Hepatocyte (in vitro differentiated cells): ENCODE data around the gene CYBA. TPM values are rescaled to one million over a fixed set of nuclear protein-coding genes. Genes with fewer than 3 reads are reported as not detected.
A peak's percentile ranks its signal among the peaks of the same experiment; 100 is the strongest.

Experiments
- DNase-seq: peaks from one replicate; pipeline ENCODE4 v3.0.0-alpha.2; 2016; ENCODE audit warnings: low spot score
- H2AFZ ChIP-seq: fragments of 200-600 bp; sonication (generic); 2 replicates; pipeline ENCODE4 v1.6.0; 2016; ENCODE audit warnings: antibody characterized with exemption, mild to moderate bottlenecking
- H3K27ac ChIP-seq: fragments of 200-600 bp; sonication (generic); 2 replicates; pipeline ENCODE4 v1.5.1; 2016; ENCODE audit warnings: mild to moderate bottlenecking
- H3K27me3 ChIP-seq: fragments of 200-600 bp; sonication (generic); 2 replicates; pipeline ENCODE4 v1.6.1; 2016
- H3K36me3 ChIP-seq: fragments of 200-600 bp; sonication (generic); replicated peaks from 2 replicates; pipeline ENCODE4 v1.5.1; 2016; ENCODE audit warnings: low read depth; ENCODE audit not compliant: insufficient read depth
- H3K4me1 ChIP-seq: fragments of 200-600 bp; sonication (generic); 2 replicates; pipeline ENCODE4 v1.5.1; 2016; ENCODE audit warnings: mild to moderate bottlenecking, moderate library complexity; ENCODE audit not compliant: insufficient read depth
- H3K4me2 ChIP-seq: fragments of 200-600 bp; sonication (generic); 2 replicates; pipeline ENCODE4 v1.6.0; 2016
- H3K4me3 ChIP-seq: fragments of 200-600 bp; sonication (generic); 2 replicates; pipeline ENCODE4 v1.5.1; 2016; ENCODE audit warnings: mild to moderate bottlenecking
- H3K79me2 ChIP-seq: fragments of 200-600 bp; sonication (generic); 2 replicates; pipeline ENCODE4 v1.6.0; 2017; ENCODE audit warnings: mild to moderate bottlenecking
- H3K9me2 ChIP-seq: fragments of 200-600 bp; sonication (generic); replicated peaks from 2 replicates; pipeline ENCODE4 v1.6.0; 2017; ENCODE audit warnings: mild to moderate bottlenecking; ENCODE audit not compliant: insufficient read depth
- H3K9me3 ChIP-seq: fragments of 200-600 bp; sonication (generic); 2 replicates; pipeline ENCODE4 v1.5.1; 2016; ENCODE audit warnings: low read depth, mild to moderate bottlenecking
- H4K20me1 ChIP-seq: fragments of 200-600 bp; sonication (generic); 2 replicates; pipeline ENCODE4 v1.6.0; 2016; ENCODE audit warnings: mild to moderate bottlenecking; ENCODE audit not compliant: insufficient read depth, poor library complexity, severe bottlenecking
- CTCF ChIP-seq: fragments of 200-600 bp; sonication (generic); IDR thresholded peaks from 2 replicates; pipeline ENCODE4 v1.5.1; 2016; ENCODE audit warnings: antibody characterized with exemption, mild to moderate bottlenecking; ENCODE audit not compliant: poor library complexity
- EZH2 ChIP-seq: fragments of 200-600 bp; sonication (generic); IDR thresholded peaks from 2 replicates; pipeline ENCODE4 v1.6.1; 2016; ENCODE audit warnings: antibody characterized with exemption, mild to moderate bottlenecking, borderline replicate concordance
- EZH2phosphoT487 ChIP-seq: fragments of 200-600 bp; sonication (generic); IDR thresholded peaks from one replicate; pipeline ENCODE4 v1.6.1; 2018; ENCODE audit warnings: antibody characterized with exemption, mild to moderate bottlenecking, low read depth, moderate library complexity; ENCODE audit not compliant: unreplicated experiment, severe bottlenecking
- WGBS: methylation state at CpG from one replicate; pipeline ENCODE4 v1.1.6; 2016; ENCODE audit warnings: low lambda C conversion rate; ENCODE audit errors: missing lambda C conversion rate; 5-methylcytosine and 5-hydroxymethylcytosine counted together
- polyA plus RNA-seq: library from polyadenylated mRNA; unstranded; fragments of >200 nt; fragmentation: Nextera tagmentation; extraction: Ambion mirVana; gene quantifications from 2 replicates; pipeline ENCODE4 v1.2.1, GENCODE V29; 2016
- total RNA-seq: library from RNA; depleted of rRNA; stranded (reverse); fragments of >200 nt; gene quantifications from 2 replicates; pipeline ENCODE4 v1.2.3, GENCODE V29; 2014

Gene CYBA
- total and polyA plus RNA-seq, 2 experiments from 2014 or later, result 196 to 419 TPM

- Histone ChIP-seq H3K4me2 (peak overlapping the region; percentile 100), H3K4me3 (no peak overlapping the region), H2AFZ (no peak overlapping the region), H3K36me3 (no peaks in the 10 kb centered on the region), H3K27me3 (peaks cover 3% of the 10 kb centered on the region), H3K9me2 (no peaks in the 10 kb centered on the region), H4K20me1 (no peaks in the 10 kb centered on the region), H3K79me2 (no peaks in the 10 kb centered on the region), H3K27ac (peak overlapping the region; percentile 87), H3K4me1 (peaks cover 20% of the 10 kb centered on the region), H3K9me3 (no peaks in the 10 kb centered on the region)
- DNase-seq, result no peak
- TF ChIP-seq EZH2phosphoT487 (no peak), EZH2 (no peak), CTCF (no peak)
- 72% methylated on average over 3 of the region's 3 CpGs for WGBS
Measured at GRCh38 chr16:88687676-88688012, 36.8 kb upstream of the CYBA start.

GRCh38 chr16:88687254-88687576, 36.4 kb upstream of the CYBA start:
- H3K9me2 ChIP-seq, result no peaks in the 10 kb centered on the region
- WGBS, result 54% methylated on average over 9 of the region's 10 CpGs
- H3K4me3 ChIP-seq, result no peak overlapping the region
- no peak overlapping the region for H2AFZ ChIP-seq
- H3K79me2 ChIP-seq, result no peaks in the 10 kb centered on the region
- H3K36me3 ChIP-seq, result no peaks in the 10 kb centered on the region
- H3K4me1 ChIP-seq, result peaks cover 20% of the 10 kb centered on the region
- peak overlapping the region; percentile 87 for H3K27ac ChIP-seq
- H3K9me3 ChIP-seq, result no peaks in the 10 kb centered on the region
- H3K4me2 ChIP-seq, result peak overlapping the region; percentile 100
- no peaks in the 10 kb centered on the region for H4K20me1 ChIP-seq
- DNase-seq, result peak; percentile 28
- TF ChIP-seq EZH2phosphoT487 (no peak), EZH2 (no peak), CTCF (no peak)
- H3K27me3 ChIP-seq, result peaks cover 3% of the 10 kb centered on the region

- Histone ChIP-seq H3K9me3 (no peaks in the 10 kb centered on the region), H3K79me2 (no peaks in the 10 kb centered on the region), H2AFZ (peak within 1 kb of the TSS; percentile 84), H4K20me1 (no peaks in the 10 kb centered on the region), H3K4me1 (peaks cover 20% of the 10 kb centered on the region), H3K27me3 (peaks cover 3% of the 10 kb centered on the region), H3K4me3 (peak within 1 kb of the TSS; percentile 70), H3K27ac (peak within 1 kb of the TSS; percentile 87), H3K36me3 (no peaks in the 10 kb centered on the region), H3K9me2 (no peaks in the 10 kb centered on the region), H3K4me2 (peak within 1 kb of the TSS; percentile 100)
- TF ChIP-seq EZH2 (no peak), CTCF (no peak), EZH2phosphoT487 (no peak)
- 12% methylated on average over 46 of the region's 65 CpGs for WGBS
- peak; percentile 92 for DNase-seq
Measured at GRCh38 chr16:88686439-88687253, 35.8 kb upstream of the CYBA start, which contains the start of gene SNAI3. Gene SNAI3 (minus strand): TSS chr16:88686507. CDS start chr16:88686406, 101 bp downstream.
